H1 (cell line): ENCODE measurements around the gene PRIMA1. TPM values are rescaled to one million over a fixed set of nuclear protein-coding genes. Genes with fewer than 3 reads are reported as not detected.

ENCODE experiments used
- CTCF ChIA-PET: fragments of 300-600 bp; sonication (Branson Sonifier 250); formaldehyde crosslinking; loops from one replicate; lab custom pipeline; 2021; ENCODE audit not compliant: partially characterized antibody; lab: Charles Lee
- POLR2A ChIA-PET: fragments of 300-600 bp; sonication (Branson Sonifier 250); formaldehyde crosslinking; loops from one replicate; lab custom pipeline; 2021; ENCODE audit warnings: inconsistent platforms; ENCODE audit not compliant: partially characterized antibody; lab: Charles Lee
- DNase-seq, 2 experiments: peaks; one replicate each; pipeline versions ENCODE4 v3.0.0 to v3.0.0-alpha.2; 2010 to 2022; ENCODE audit warnings: low spot score in 2 of 2, low read depth in 1 of 2, mixed read lengths in 1 of 2
- FAIRE-seq: peaks from 2 replicates; lab custom pipeline; 2011; peaks lifted over from hg19 to GRCh38; lab: Jason Lieb, UNC
- H2AFZ ChIP-seq: 2 replicates; pipeline ENCODE4 v1.8.1; 2012; ENCODE audit warnings: low read length, inconsistent platforms
- H2AK5ac ChIP-seq: 2 replicates; pipeline ENCODE4 v1.6.1; 2013; ENCODE audit warnings: low read depth, low read length
- H2BK120ac ChIP-seq: replicated peaks from 2 replicates; pipeline ENCODE3; 2013; ENCODE audit warnings: low read depth, low read length, inconsistent platforms
- H2BK12ac ChIP-seq: 2 replicates; pipeline ENCODE4 v1.6.1; 2013; ENCODE audit warnings: low read depth, low read length
- H2BK15ac ChIP-seq: 2 replicates; pipeline ENCODE4 v1.6.1; 2013; ENCODE audit warnings: low read length
- H2BK20ac ChIP-seq: 2 replicates; pipeline ENCODE4 v1.6.1; 2013; ENCODE audit warnings: low read length
- H2BK5ac ChIP-seq: 2 replicates; pipeline ENCODE4 v1.6.1; 2013; ENCODE audit warnings: low read depth, low read length
- H3K14ac ChIP-seq: 2 replicates; pipeline ENCODE4 v1.6.1; 2013; ENCODE audit warnings: inconsistent platforms; ENCODE audit not compliant: insufficient read length
- H3K18ac ChIP-seq: 2 replicates; pipeline ENCODE4 v1.6.1; 2013; ENCODE audit warnings: low read length; ENCODE audit errors: extremely low read depth
- H3K23ac ChIP-seq: 2 replicates; pipeline ENCODE4 v1.6.1; 2013; ENCODE audit warnings: inconsistent platforms; ENCODE audit not compliant: insufficient read length
- H3K23me2 ChIP-seq: 2 replicates; pipeline ENCODE4 v1.6.1; 2013; ENCODE audit warnings: low read depth, low read length
- H3K27ac ChIP-seq: 2 replicates; pipeline ENCODE4 v1.6.1; 2011; ENCODE audit warnings: low read depth, low read length, inconsistent platforms
- H3K27me3 ChIP-seq, 4 experiments: replicated peaks in 1 of 4; 1 replicate in 1 of 4; 2 replicates in 3 of 4; pipeline versions ENCODE4 v1.6.1 to v1.8.1; 2011 to 2013; ENCODE audit warnings: low read length in 3 of 4, mild to moderate bottlenecking in 3 of 4, inconsistent platforms in 2 of 4, mixed read lengths in 2 of 4, moderate library complexity in 1 of 4; ENCODE audit not compliant: control insufficient read depth in 3 of 4, insufficient read depth in 3 of 4; ENCODE audit errors: extremely low read depth in 1 of 4
- H3K36me3 ChIP-seq, 4 experiments: 2 replicates each; pipeline versions ENCODE4 v1.6.1 to v1.8.1; 2011 to 2013; ENCODE audit warnings: mild to moderate bottlenecking in 4 of 4, low read length in 3 of 4, moderate library complexity in 2 of 4, control low read depth in 1 of 4, inconsistent platforms in 1 of 4; ENCODE audit not compliant: insufficient read depth in 4 of 4, control insufficient read depth in 2 of 4
- H3K4ac ChIP-seq: replicated peaks from 2 replicates; pipeline ENCODE3; 2013; ENCODE audit warnings: low read length, low read depth, mixed read lengths, inconsistent platforms; ENCODE audit not compliant: insufficient read length
- H3K4me1 ChIP-seq, 4 experiments: replicated peaks in 1 of 4; 1 replicate in 1 of 4; 2 replicates in 3 of 4; pipeline versions ENCODE4 v1.6.1 to v1.8.1; 2011 to 2013; ENCODE audit warnings: low read length in 3 of 4, inconsistent platforms in 2 of 4, mixed read lengths in 1 of 4; ENCODE audit not compliant: insufficient read depth in 4 of 4, control insufficient read depth in 3 of 4
- H3K4me2 ChIP-seq, 2 experiments: 2 replicates each; pipeline versions ENCODE4 v1.6.1 to v1.8.1; 2011 to 2013; ENCODE audit warnings: low read depth in 2 of 2, low read length in 2 of 2, control low read depth in 1 of 2, inconsistent platforms in 1 of 2, mild to moderate bottlenecking in 1 of 2; ENCODE audit not compliant: insufficient read depth in 1 of 2
- H3K4me3 ChIP-seq, 4 experiments: fragments of 200-600, 300-600 bp in 1 of 4; sonication (generic), shearing (Covaris generic), sonication (Bioruptor Twin) in 1 of 4; 2 replicates each; pipeline versions ENCODE4 v1.5.1 to v1.8.1; 2011 to 2016; ENCODE audit warnings: low read length in 4 of 4, low read depth in 3 of 4, control low read depth in 2 of 4, inconsistent platforms in 2 of 4, mild to moderate bottlenecking in 2 of 4, mixed read lengths in 1 of 4, moderate library complexity in 1 of 4; ENCODE audit not compliant: insufficient read depth in 2 of 4; ENCODE audit errors: extremely low read depth in 1 of 4
- H3K56ac ChIP-seq: replicated peaks from 2 replicates; pipeline ENCODE3; 2013; ENCODE audit warnings: low read depth, mild to moderate bottlenecking, mixed read lengths, low read length, inconsistent platforms; ENCODE audit not compliant: insufficient read length
- H3K79me1 ChIP-seq: 2 replicates; pipeline ENCODE4 v1.6.1; 2013; ENCODE audit warnings: low read depth, low read length, control low read depth
- H3K79me2 ChIP-seq, 2 experiments: 2 replicates each; pipeline versions ENCODE4 v1.6.1 to v1.8.1; 2012 to 2013; ENCODE audit warnings: low read length in 2 of 2, mild to moderate bottlenecking in 2 of 2, inconsistent platforms in 1 of 2; ENCODE audit not compliant: insufficient read depth in 2 of 2, control insufficient read depth in 1 of 2
- H3K9ac ChIP-seq, 4 experiments: replicated peaks in 1 of 4; 1 replicate in 1 of 4; 2 replicates in 3 of 4; pipeline versions ENCODE4 v1.6.1 to v1.8.1; 2011 to 2013; ENCODE audit warnings: low read depth in 3 of 4, low read length in 3 of 4, control low read depth in 2 of 4, mild to moderate bottlenecking in 2 of 4, moderate library complexity in 2 of 4, inconsistent platforms in 1 of 4; ENCODE audit errors: extremely low read depth in 1 of 4
- H3K9me3 ChIP-seq, 2 experiments: 2 replicates each; pipeline versions ENCODE4 v1.6.1 to v1.8.1; 2012 to 2013; ENCODE audit warnings: mild to moderate bottlenecking in 2 of 2, moderate library complexity in 2 of 2, control low read depth in 1 of 2, inconsistent platforms in 1 of 2, low read depth in 1 of 2, low read length in 1 of 2, mixed read lengths in 1 of 2; ENCODE audit not compliant: insufficient read depth in 2 of 2
- H4K20me1 ChIP-seq, 2 experiments: replicated peaks in 1 of 2; 2 replicates each; pipeline versions ENCODE3 to v1.8.1; 2011 to 2013; ENCODE audit warnings: inconsistent platforms in 2 of 2, low read length in 2 of 2, mild to moderate bottlenecking in 1 of 2; ENCODE audit not compliant: insufficient read depth in 2 of 2, control insufficient read depth in 1 of 2
- H4K5ac ChIP-seq: 2 replicates; pipeline ENCODE4 v1.6.1; 2013; ENCODE audit warnings: low read length, low read depth, mixed read lengths, inconsistent platforms; ENCODE audit not compliant: insufficient read length
- H4K8ac ChIP-seq: 2 replicates; pipeline ENCODE4 v1.8.0; 2013; ENCODE audit warnings: mild to moderate bottlenecking, moderate library complexity, low read length, inconsistent platforms; ENCODE audit not compliant: insufficient read depth; ENCODE audit errors: extremely low read depth
- H4K91ac ChIP-seq: replicated peaks from 2 replicates; pipeline ENCODE3; 2013; ENCODE audit warnings: low read length, mixed read lengths, inconsistent platforms; ENCODE audit not compliant: insufficient read length
- CEBPB ChIP-seq: IDR thresholded peaks from 2 replicates; pipeline ENCODE4 v1.6.1; 2012; ENCODE audit warnings: low read depth, low read length
- CTCF ChIP-seq, 3 experiments: IDR thresholded peaks; 1 replicate in 2 of 3; 2 replicates in 1 of 3; pipeline versions ENCODE4 v1.5.1 to v1.6.1; 2011; ENCODE audit warnings: low read length in 3 of 3, mild to moderate bottlenecking in 3 of 3, inconsistent platforms in 2 of 3, low read depth in 1 of 3, moderate library complexity in 1 of 3; ENCODE audit not compliant: insufficient read depth in 1 of 3; ENCODE audit errors: control extremely low read depth in 1 of 3
- MAFK ChIP-seq: IDR thresholded peaks from 2 replicates; pipeline ENCODE4 v1.6.1; 2012; ENCODE audit warnings: low read depth, mild to moderate bottlenecking, improper control_type of control experiment, low read length
- MAX ChIP-seq: IDR thresholded peaks from 2 replicates; pipeline ENCODE4 v1.6.1; 2012; ENCODE audit warnings: inconsistent platforms
- NRF1 ChIP-seq: IDR thresholded peaks from 2 replicates; pipeline ENCODE4 v1.6.1; 2011; ENCODE audit warnings: mild to moderate bottlenecking, low read depth, low read length, improper control_type of control experiment
- RAD21 ChIP-seq, 2 experiments: IDR thresholded peaks in 1 of 2; conservative IDR thresholded peaks in 1 of 2; 2 replicates each; pipeline ENCODE4 v1.6.1; 2011; ENCODE audit warnings: low read depth in 2 of 2, low read length in 2 of 2, improper control_type of control experiment in 1 of 2, inconsistent platforms in 1 of 2, mild to moderate bottlenecking in 1 of 2, moderate library complexity in 1 of 2
- TCF12 ChIP-seq: IDR thresholded peaks from 2 replicates; pipeline ENCODE4 v1.6.1; 2011; ENCODE audit warnings: low read depth, mild to moderate bottlenecking, low read length
- WGBS, 2 experiments: shearing (Covaris generic) in 1 of 2; methylation state at CpG; one replicate each; pipeline versions ENCODE4 v1.1.6 to v1.1.7; 2013 to 2015; ENCODE audit warnings: low lambda C conversion rate in 2 of 2, mixed read lengths in 2 of 2, inconsistent platforms in 1 of 2, low coverage in 1 of 2, missing lambda C conversion rate in 1 of 2; ENCODE audit not compliant: insufficient replicate concordance in 2 of 2, insufficient coverage in 1 of 2, insufficient read length in 1 of 2; ENCODE audit errors: extremely low coverage in 1 of 2, missing lambda C conversion rate in 1 of 2; 5-methylcytosine and 5-hydroxymethylcytosine counted together
- polyA plus RNA-seq, 7 experiments: library from polyadenylated mRNA; depleted of rRNA in 3 of 7; stranded (reverse) in 5 of 7; unstranded in 2 of 7; fragments of >200 nt in 5 of 7; fragments of 200-250 nt in 2 of 7; gene quantifications; 1 replicate in 5 of 7; 2 replicates in 1 of 7; 4 replicates in 1 of 7; pipeline versions ENCODE4 v1.2.1 to v1.2.3, GENCODE V29; 2011 to 2013; ENCODE audit warnings: missing spikeins in 2 of 7, mixed read lengths in 2 of 7
- total RNA-seq: library from RNA; stranded (reverse); fragmentation: NEBNext Ultra II Directional; extraction: Animal tissue kit (Norgen Biotek cat#: 25700); gene quantifications from 2 replicates; pipeline ENCODE4 v1.2.1, GENCODE V29; 2021

PRIMA1 gene
- total and polyA plus RNA-seq, 2 of the 8 experiments (the other 6 are each of a cell fraction or from before 2014, with no cell fraction given): 2.8 to 4.5 TPM

DNA sequence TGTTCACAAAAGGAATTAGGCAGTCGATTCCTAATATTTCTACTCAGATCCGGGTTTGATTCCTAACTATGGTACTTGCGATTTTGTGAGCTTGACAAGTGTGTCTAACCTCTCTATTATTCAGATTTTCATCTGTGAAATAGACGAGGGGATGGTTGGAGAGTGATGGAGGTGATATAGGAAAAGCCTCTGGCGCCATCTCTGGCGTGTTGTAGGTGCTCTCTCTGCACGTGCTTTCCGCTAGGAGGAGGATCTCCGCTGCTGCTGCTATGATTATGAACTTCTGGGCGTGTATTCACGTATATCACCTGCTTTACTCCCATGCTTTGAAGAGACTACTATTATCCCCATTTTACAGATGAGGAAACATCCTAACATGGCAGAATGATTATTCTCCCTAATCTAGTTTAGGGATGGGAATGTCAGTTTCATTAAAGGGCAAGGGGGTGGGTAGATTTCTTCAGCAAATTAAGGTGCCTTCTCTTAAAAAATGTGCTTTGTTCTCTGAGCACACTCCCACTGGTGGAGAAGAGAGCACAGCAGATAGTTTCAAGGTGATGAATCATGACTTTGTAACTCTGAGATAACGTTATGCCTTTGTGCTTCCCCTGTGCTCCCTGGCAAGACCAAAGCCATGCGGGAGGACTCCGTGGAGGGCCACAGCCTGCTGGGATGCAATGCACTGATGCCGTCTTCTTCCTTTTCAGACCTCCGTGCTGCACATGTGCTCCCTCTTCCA is 97.1 kb downstream of the PRIMA1 start:
- Histone ChIP-seq H3K9ac (no peak overlapping the region), H3K27me3 (no peaks in the 10 kb centered on the region), H2AK5ac (no peak overlapping the region), H2BK15ac (peak overlapping the region; percentile 12; the same call in 1 of the 2 replicates), H4K20me1 (no peaks in the 10 kb centered on the region), H2BK12ac (peak overlapping the region; percentile 91), H2BK5ac (no peak overlapping the region; the same call in 1 of the 2 replicates), H2AFZ (no peak overlapping the region), H3K4me3 (no peak overlapping the region), H3K9me3 (no peaks in the 10 kb centered on the region), H3K79me2 (no peaks in the 10 kb centered on the region; a peak in 1 of 4 replicates), H4K91ac (no peak overlapping the region), H3K4me2 (no peak overlapping the region), H4K8ac (no peak overlapping the region), H2BK20ac (peak overlapping the region; percentile 87; the same call in 1 of the 2 replicates), H4K5ac (no peak overlapping the region), H3K18ac (no peak overlapping the region), H3K4me1 (peaks cover 8 to 39% (median 28%) of the 10 kb centered on the region in 4 experiments), H3K27ac (no peak overlapping the region), H3K23me2 (peaks cover 5% of the 10 kb centered on the region), H3K4ac (no peak overlapping the region), H3K56ac (no peak overlapping the region), H3K79me1 (no peaks in the 10 kb centered on the region), H2BK120ac (no peak overlapping the region), H3K14ac (no peak overlapping the region), H3K36me3 (no peaks in the 10 kb centered on the region), H3K23ac (no peak overlapping the region)
- ChIA-PET CTCF (interaction anchor here (0.6 to 3.8 kb wide), 12 partner anchors 9 to 136 kb away, joined by 3 to 26 read pairs (median 4); no protein-coding TSS in a partner anchor), POLR2A (interaction anchor here (1.1 kb wide), 1 partner anchor 36 kb away, joined by 3 read pairs; no protein-coding TSS in a partner anchor)
- no peak for TF ChIP-seq CEBPB
- TF ChIP-seq MAX: peak; percentile 47; the same call in 1 of the 2 replicates
- no peak for TF ChIP-seq TCF12
- TF ChIP-seq NRF1: no peak
- peak; percentile 53 to 66 (median 59) for TF ChIP-seq CTCF (IDR thresholded peaks at IDR 0.05; ENCODE audit: control extremely low read depth in 1 of 3, insufficient read depth in 1 of 3, low read depth in 1 of 3, low read length in 3 of 3)
- no peak for TF ChIP-seq MAFK
- peak; percentile 42 to 56 for TF ChIP-seq RAD21 (IDR thresholded peaks at IDR 0.05 in 1 of 2, conservative IDR thresholded peaks at IDR 0.05 in 1 of 2; ENCODE audit: low read depth in 2 of 2, low read length in 2 of 2)
- FAIRE-seq (no peak), DNase-seq (no peak)
- 86% methylated on average over 16 of the region's 16 CpGs; no CpG with 5 or more reads in 1 of the 2 experiments for WGBS, 2 experiments
